Heart left ventricle (tissue), 16 donors: ENCODE data around the gene P3H3. TPM values are rescaled to one million over a fixed set of nuclear protein-coding genes. Genes with fewer than 3 reads are reported as not detected.

Source experiments
- ATAC-seq, 4 donors: fragments of 200-7000 bp; cut with Tn5 transposase; one replicate each; pipeline ENCODE4 v1.9.1; 2020 to 2022; ENCODE audit warnings: moderate library complexity in 4 of 4, mild to moderate bottlenecking in 3 of 4, moderate number of reproducible peaks in 1 of 4
- DNase-seq, 5 donors: peaks; one replicate each; pipeline ENCODE4 v3.0.0-alpha.2; 2020
- H3K27ac ChIP-seq, 12 donors: fragments of 200-600 bp; sonication (generic) in 4 of 12; one replicate each; pipeline versions ENCODE4 v1.5.0 to v1.8.0; 2016 to 2022; ENCODE audit warnings: mild to moderate bottlenecking in 2 of 12
- H3K27me3 ChIP-seq, 9 donors: fragments of 200-600 bp; sonication (generic) in 2 of 9; one replicate each; pipeline versions ENCODE4 v1.5.1 to v1.8.0; 2016 to 2022; ENCODE audit warnings: mild to moderate bottlenecking in 3 of 9
- H3K36me3 ChIP-seq, 9 donors: fragments of 200-600 bp; sonication (generic) in 2 of 9; one replicate each; pipeline versions ENCODE4 v1.5.0 to v1.8.0; 2018 to 2022; ENCODE audit warnings: mild to moderate bottlenecking in 2 of 9
- H3K4me1 ChIP-seq, 12 donors: fragments of 200-600 bp; sonication (generic) in 4 of 12; one replicate each; pipeline versions ENCODE4 v1.5.0 to v1.8.0; 2016 to 2022; ENCODE audit warnings: mild to moderate bottlenecking in 3 of 12
- H3K4me3 ChIP-seq, 12 donors: fragments of 200-600 bp; sonication (generic) in 4 of 12; one replicate each; pipeline versions ENCODE4 v1.5.0 to v1.8.0; 2017 to 2022; ENCODE audit warnings: mild to moderate bottlenecking in 9 of 12, moderate library complexity in 4 of 12
- H3K9me3 ChIP-seq, 12 donors: fragments of 200-600 bp; sonication (generic) in 4 of 12; one replicate each; pipeline versions ENCODE4 v1.5.0 to v1.8.0; 2016 to 2022; ENCODE audit warnings: mild to moderate bottlenecking in 1 of 12
- CTCF ChIP-seq, 12 donors: fragments of 200-600 bp; sonication (generic) in 4 of 12; IDR thresholded peaks; one replicate each; pipeline versions ENCODE4 v1.5.0 to v1.8.0; 2018 to 2022; ENCODE audit warnings: antibody characterized with exemption in 12 of 12, mild to moderate bottlenecking in 5 of 12
- POLR2A ChIP-seq, 2 donors: fragments of 450-650 bp; IDR thresholded peaks; one replicate each; pipeline ENCODE4 v1.6.1; 2017; ENCODE audit warnings: antibody characterized with exemption in 2 of 2, mild to moderate bottlenecking in 2 of 2, moderate library complexity in 2 of 2
- WGBS, 4 donors: extraction: QIAGEN DNeasy Blood & Tissue Kit in 2 of 4; methylation state at CpG; one replicate each; pipeline versions ENCODE4 v1.1.5 to v1.1.7; 2013 to 2018; 5-methylcytosine and 5-hydroxymethylcytosine counted together
- intact Hi-C, 10 donors: fragments of 100-400 bp; cut with DNase I; formaldehyde crosslinking; loops; one replicate each; pipeline versions ENCODE4 v1.11.1 to v1.14.2; 2022
- polyA plus RNA-seq, 2 donors: library from polyadenylated mRNA; stranded (reverse); fragments of 200-250 nt; gene quantifications; one replicate each; pipeline ENCODE4 v1.2.3, GENCODE V29; 2013
- total RNA-seq, 9 donors: library from RNA; depleted of rRNA in 2 of 9; stranded (reverse); fragments of >200 nt in 2 of 9; fragmentation: NEBNext Ultra II Directional in 3 of 9; extraction: Animal tissue kit (Norgen Biotek cat#: 25700) in 3 of 9; gene quantifications; one replicate each; pipeline versions ENCODE4 v1.1.0 to v1.2.4, GENCODE V29; 2016 to 2023
- donor health status: ischemic (EF 13 %, LVEDD 7.1; RV severe dilation, severe dysfunction).
- donor health status: healthy with polysubstance abuse.
- donor health status: DM: no; HTN: yes; CAD: no.
- donor health status: DM: no; HTN: no; CAD: no.
- donor health status: ischemic (EF 25% LVEDD 6.9; RV normal size, moderate dysfunction).
- donor health status: ischemic (EF 25% LVEDD 5.7; RV mildly dilated, moderate dysfunction).
- donor health status: healthy.
- donor health status: DM: yes; HTN: yes; CAD: no.
- donor health status: ischemic (EF 35%, LVEDD 5.7; RV mildly dilated, moderate dysfunction).
- donor health status: nonischemic (EF 11% LVEDD 7.7; RV severe dilation, severe dysfunction).
- donor health status: DM: yes; HTN: yes; CAD: no.
- donor health status: PGD.
- donor health status: ischemic (EF 29% LVEDD 5.4; RV normal size, mild dysfunction).
- donor health status: nonischemic (EF 23%, LVEDD 6.1; RV moderate dilation, normal function).

The P3H3 gene
- total and polyA plus RNA-seq, 11 donors, result 4.2 to 29.9 (median 16.6) TPM

- H3K9me3 ChIP-seq, result no peaks in the 10 kb centered on the region
- TF ChIP-seq POLR2A (IDR thresholded peaks at IDR 0.05), result no peak
- TF ChIP-seq CTCF (IDR thresholded peaks at IDR 0.05), result no peak
- H3K4me3 ChIP-seq, result peak within 1 kb of the TSS; percentile 34 to 67 (median 58)
- peaks cover 0 to 32% (median 19%) of the 10 kb centered on the region in 12 donors for H3K4me1 ChIP-seq
- H3K36me3 ChIP-seq, result peaks cover 0 to 8% (median 0%) of the 10 kb centered on the region in 9 donors
- WGBS, 4 donors, result 1% methylated on average over 22 to 28 of the region's 28 CpGs
- DNase-seq (peak in 4 of 5 donors; percentile 76 to 81 (median 77)), ATAC-seq (peak; percentile 6 to 66 (median 55))
- peak within 1 kb of the TSS in 11 of 12 donors; percentile 28 to 73 (median 64) for H3K27ac ChIP-seq
- intact Hi-C loops, result loop anchor here in 3 of 10 donors (5.0 to 10.0 kb wide), 4 partner anchors 47 to 207 kb away; partner anchors contain the start of genes LAG3 (in 1 of the 3) and MLF2 (in 1 of the 3)
- H3K27me3 ChIP-seq, result peaks cover 0 to 12% (median 0%) of the 10 kb centered on the region in 9 donors
Measured at GRCh38 chr12:6821591-6822425, 6.4 kb upstream of the P3H3 start, which contains the start of gene GPR162. TSS of gene GPR162 (plus strand) at chr12:6821821. CDS start at chr12:6823899, 2,078 bp downstream.

- ATAC-seq (no peak), DNase-seq (no peak)
- Histone ChIP-seq H3K4me1 (peaks cover 0 to 40% (median 25%) of the 10 kb centered on the region in 12 donors), H3K9me3 (no peaks in the 10 kb centered on the region), H3K36me3 (peaks cover 0 to 8% (median 0%) of the 10 kb centered on the region in 9 donors), H3K4me3 (peak overlapping the region in 9 of 12 donors; percentile 51 to 67 (median 59)), H3K27ac (peak overlapping the region in 2 of 12 donors; percentile 64 to 70), H3K27me3 (peaks cover 0 to 12% (median 0%) of the 10 kb centered on the region in 9 donors)
- 64 to 71% (median 68%) methylated on average over 7 of the region's 7 CpGs for WGBS, 4 donors
- intact Hi-C loops, result loop anchor here in 3 of 10 donors (5.0 to 10.0 kb wide), 4 partner anchors 48 to 208 kb away; partner anchors contain the start of genes LAG3 (in 1 of the 3) and MLF2 (in 1 of the 3)
- no peak for TF ChIP-seq CTCF (IDR thresholded peaks at IDR 0.05)
- TF ChIP-seq POLR2A (IDR thresholded peaks at IDR 0.05), result no peak
Measured at GRCh38 chr12:6822426-6823135, 5.6 kb upstream of the P3H3 start.

- Histone ChIP-seq H3K9me3 (no peaks in the 10 kb centered on the region), H3K27me3 (peaks cover 0 to 16% (median 0%) of the 10 kb centered on the region in 9 donors), H3K27ac (no peak overlapping the region), H3K4me1 (peaks cover 0 to 43% (median 27%) of the 10 kb centered on the region in 12 donors), H3K4me3 (no peak overlapping the region), H3K36me3 (peaks cover 0 to 5% (median 0%) of the 10 kb centered on the region in 9 donors)
- 68 to 85% (median 80%) methylated on average over 5 to 12 of the region's 12 CpGs for WGBS, 4 donors
- intact Hi-C loops, result loop anchor here in 5 of 10 donors (2.0 to 10.0 kb wide), 5 partner anchors 45 to 209 kb away; partner anchors contain the start of genes LAG3 (in 1 of the 5) and MLF2 (in 1 of the 5)
- ATAC-seq, result no peak
- peak in 1 of 5 donors; percentile 17 for DNase-seq
- no peak for TF ChIP-seq POLR2A (IDR thresholded peaks at IDR 0.05)
- no peak for TF ChIP-seq CTCF (IDR thresholded peaks at IDR 0.05)
Measured at GRCh38 chr12:6823182-6824084, 4.8 kb upstream of the P3H3 start.
